Smooth muscle cell (in vitro differentiated cells): Measurements from ENCODE around the gene TFF2. TPM values are rescaled to one million over a fixed set of nuclear protein-coding genes. Genes with fewer than 3 reads are reported as not detected.

Experiments used
- DNase-seq: peaks from one replicate; lab custom pipeline; 2025; ENCODE audit not compliant: unreplicated experiment; lab: John Stamatoyannopoulos, UW
- H2AFZ ChIP-seq: fragments of 200-600 bp; sonication (generic); 2 replicates; pipeline ENCODE4 v1.6.0; 2016; ENCODE audit warnings: antibody characterized with exemption, low read depth, mild to moderate bottlenecking
- H3F3A ChIP-seq: fragments of 200-600 bp; sonication (generic); 2 replicates; pipeline ENCODE4 v1.6.0; 2017; ENCODE audit warnings: antibody characterized with exemption, low read depth
- H3K27ac ChIP-seq: fragments of 200-600 bp; sonication (generic); 2 replicates; pipeline ENCODE4 v1.5.1; 2016; ENCODE audit warnings: low read depth, mild to moderate bottlenecking
- H3K27me3 ChIP-seq: fragments of 200-600 bp; sonication (generic); 2 replicates; pipeline ENCODE4 v1.6.1; 2016; ENCODE audit warnings: low read depth, mild to moderate bottlenecking
- H3K36me3 ChIP-seq: fragments of 200-600 bp; sonication (generic); 2 replicates; pipeline ENCODE4 v1.5.1; 2016; ENCODE audit warnings: low read depth
- H3K4me1 ChIP-seq: fragments of 200-600 bp; sonication (generic); 2 replicates; pipeline ENCODE4 v1.5.1; 2016; ENCODE audit warnings: low read depth
- H3K4me2 ChIP-seq: fragments of 200-600 bp; sonication (generic); 2 replicates; pipeline ENCODE4 v1.6.0; 2016; ENCODE audit warnings: mild to moderate bottlenecking
- H3K4me3 ChIP-seq: fragments of 200-600 bp; sonication (generic); 2 replicates; pipeline ENCODE4 v1.5.1; 2016; ENCODE audit warnings: mild to moderate bottlenecking
- H3K79me2 ChIP-seq: fragments of 200-600 bp; sonication (generic); 2 replicates; pipeline ENCODE4 v1.6.0; 2016; ENCODE audit warnings: low read depth, mild to moderate bottlenecking
- H3K9ac ChIP-seq: fragments of 200-600 bp; sonication (generic); 2 replicates; pipeline ENCODE4 v1.6.0; 2016; ENCODE audit warnings: low read depth
- H3K9me3 ChIP-seq: fragments of 200-600 bp; sonication (generic); replicated peaks from 2 replicates; pipeline ENCODE4 v1.5.1; 2016; ENCODE audit warnings: low read depth
- H4K20me1 ChIP-seq: fragments of 200-600 bp; sonication (generic); 2 replicates; pipeline ENCODE4 v1.6.0; 2016; ENCODE audit warnings: low read depth
- WGBS: methylation state at CpG from one replicate; pipeline ENCODE4 v1.1.7; 2016; ENCODE audit warnings: low lambda C conversion rate; 5-methylcytosine and 5-hydroxymethylcytosine counted together
- polyA plus RNA-seq: library from polyadenylated mRNA; unstranded; fragments of >200 nt; fragmentation: Nextera tagmentation; extraction: Ambion mirVana; gene quantifications from 2 replicates; pipeline ENCODE4 v1.2.1, GENCODE V29; 2016
- total RNA-seq: library from RNA; depleted of rRNA; stranded (reverse); fragments of >200 nt; gene quantifications from 2 replicates; pipeline ENCODE4 v1.2.3, GENCODE V29; 2014
- TF ChIP-seq, protein P1 (sequence below): fragments of 200-600 bp; sonication (generic); IDR thresholded peaks from 2 replicates; pipeline ENCODE4 v1.5.1; 2017; ENCODE audit warnings: borderline replicate concordance, mild to moderate bottlenecking, antibody characterized with exemption; ENCODE audit not compliant: insufficient read depth, poor library complexity, severe bottlenecking

TFF2 gene
- total and polyA plus RNA-seq, 2 experiments from 2014 or later: not detected

DNA sequence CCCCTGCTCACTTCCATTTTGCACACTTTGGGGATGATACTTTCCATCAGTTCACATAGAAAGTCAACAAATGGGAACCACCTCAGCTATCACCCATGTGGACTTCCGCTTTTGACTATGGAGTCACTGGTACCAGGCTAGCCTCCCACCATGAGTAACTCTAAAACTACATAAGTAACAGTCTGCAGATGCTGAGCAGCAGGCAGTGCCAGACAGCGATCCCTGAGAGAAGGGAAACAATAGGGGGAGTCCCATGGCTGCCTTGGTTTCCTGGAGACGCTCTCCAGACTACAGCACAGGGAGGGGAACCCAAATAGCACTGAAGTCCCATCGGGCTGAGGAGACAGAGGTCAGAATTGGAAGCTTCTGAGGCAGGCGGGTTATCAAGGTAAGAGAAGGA, 2.8 kb upstream of the TFF2 start:
- peaks cover 4% of the 10 kb centered on the region for H3K9me3 ChIP-seq
- no peaks in the 10 kb centered on the region for H3K36me3 ChIP-seq
- no peak overlapping the region for H3K27ac ChIP-seq
- no peak overlapping the region for H3K4me3 ChIP-seq
- no peak overlapping the region for H3K9ac ChIP-seq
- H2AFZ ChIP-seq: no peak overlapping the region
- H3K4me2 ChIP-seq: no peak overlapping the region
- WGBS: 92% methylated on average over 5 of the region's 5 CpGs
- no peaks in the 10 kb centered on the region for H3F3A ChIP-seq
- TF ChIP-seq, protein P1, sequence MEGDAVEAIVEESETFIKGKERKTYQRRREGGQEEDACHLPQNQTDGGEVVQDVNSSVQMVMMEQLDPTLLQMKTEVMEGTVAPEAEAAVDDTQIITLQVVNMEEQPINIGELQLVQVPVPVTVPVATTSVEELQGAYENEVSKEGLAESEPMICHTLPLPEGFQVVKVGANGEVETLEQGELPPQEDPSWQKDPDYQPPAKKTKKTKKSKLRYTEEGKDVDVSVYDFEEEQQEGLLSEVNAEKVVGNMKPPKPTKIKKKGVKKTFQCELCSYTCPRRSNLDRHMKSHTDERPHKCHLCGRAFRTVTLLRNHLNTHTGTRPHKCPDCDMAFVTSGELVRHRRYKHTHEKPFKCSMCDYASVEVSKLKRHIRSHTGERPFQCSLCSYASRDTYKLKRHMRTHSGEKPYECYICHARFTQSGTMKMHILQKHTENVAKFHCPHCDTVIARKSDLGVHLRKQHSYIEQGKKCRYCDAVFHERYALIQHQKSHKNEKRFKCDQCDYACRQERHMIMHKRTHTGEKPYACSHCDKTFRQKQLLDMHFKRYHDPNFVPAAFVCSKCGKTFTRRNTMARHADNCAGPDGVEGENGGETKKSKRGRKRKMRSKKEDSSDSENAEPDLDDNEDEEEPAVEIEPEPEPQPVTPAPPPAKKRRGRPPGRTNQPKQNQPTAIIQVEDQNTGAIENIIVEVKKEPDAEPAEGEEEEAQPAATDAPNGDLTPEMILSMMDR: no peak
- no peaks in the 10 kb centered on the region for H3K79me2 ChIP-seq
- no peaks in the 10 kb centered on the region for H3K4me1 ChIP-seq
- no peaks in the 10 kb centered on the region for H3K27me3 ChIP-seq
- DNase-seq: no peak
- H4K20me1 ChIP-seq: no peaks in the 10 kb centered on the region

DNA sequence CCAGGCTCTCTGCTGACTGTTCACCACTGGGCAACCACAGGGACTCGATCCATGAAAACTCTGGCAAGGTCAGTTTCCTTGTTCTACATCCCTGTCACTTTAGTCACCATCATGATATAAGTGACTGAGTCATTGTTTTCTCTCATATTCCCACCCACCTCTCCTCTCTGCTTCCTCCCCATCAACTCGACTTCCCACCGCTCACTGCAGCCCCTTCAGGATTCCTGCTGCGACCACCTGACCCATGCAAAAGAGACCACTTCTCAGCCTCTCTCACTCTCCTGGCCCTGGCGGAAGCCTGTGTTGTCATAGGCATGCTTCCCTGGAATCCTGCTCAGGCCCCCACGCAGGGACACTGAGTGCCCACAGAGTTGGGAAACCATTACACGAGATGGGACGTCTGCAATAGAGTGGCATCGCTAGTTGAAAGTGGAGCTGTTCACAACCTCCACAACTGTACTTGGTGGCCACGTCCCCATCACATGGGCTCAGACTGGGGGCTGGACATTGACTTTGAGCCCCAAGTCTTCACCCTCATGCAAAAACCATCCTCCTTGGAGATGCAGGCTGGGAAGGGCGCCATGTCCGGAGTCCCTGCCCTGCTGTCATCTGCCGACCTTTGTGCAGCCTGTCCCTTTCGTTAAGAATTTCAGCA, 1.8 kb upstream of the TFF2 start:
- no peaks in the 10 kb centered on the region for H3K27me3 ChIP-seq
- TF ChIP-seq, protein P1: no peak
- H3K4me2 ChIP-seq: no peak overlapping the region
- WGBS: 90% methylated on average over 14 of the region's 14 CpGs
- no peak overlapping the region for H3K9ac ChIP-seq
- no peak overlapping the region for H3K27ac ChIP-seq
- H3K36me3 ChIP-seq: no peaks in the 10 kb centered on the region
- H2AFZ ChIP-seq: no peak overlapping the region
- no peak for DNase-seq
- no peaks in the 10 kb centered on the region for H4K20me1 ChIP-seq
- H3K4me3 ChIP-seq: no peak overlapping the region
- H3K79me2 ChIP-seq: no peaks in the 10 kb centered on the region
- peaks cover 4% of the 10 kb centered on the region for H3K9me3 ChIP-seq
- H3K4me1 ChIP-seq: no peaks in the 10 kb centered on the region
- no peaks in the 10 kb centered on the region for H3F3A ChIP-seq

DNA sequence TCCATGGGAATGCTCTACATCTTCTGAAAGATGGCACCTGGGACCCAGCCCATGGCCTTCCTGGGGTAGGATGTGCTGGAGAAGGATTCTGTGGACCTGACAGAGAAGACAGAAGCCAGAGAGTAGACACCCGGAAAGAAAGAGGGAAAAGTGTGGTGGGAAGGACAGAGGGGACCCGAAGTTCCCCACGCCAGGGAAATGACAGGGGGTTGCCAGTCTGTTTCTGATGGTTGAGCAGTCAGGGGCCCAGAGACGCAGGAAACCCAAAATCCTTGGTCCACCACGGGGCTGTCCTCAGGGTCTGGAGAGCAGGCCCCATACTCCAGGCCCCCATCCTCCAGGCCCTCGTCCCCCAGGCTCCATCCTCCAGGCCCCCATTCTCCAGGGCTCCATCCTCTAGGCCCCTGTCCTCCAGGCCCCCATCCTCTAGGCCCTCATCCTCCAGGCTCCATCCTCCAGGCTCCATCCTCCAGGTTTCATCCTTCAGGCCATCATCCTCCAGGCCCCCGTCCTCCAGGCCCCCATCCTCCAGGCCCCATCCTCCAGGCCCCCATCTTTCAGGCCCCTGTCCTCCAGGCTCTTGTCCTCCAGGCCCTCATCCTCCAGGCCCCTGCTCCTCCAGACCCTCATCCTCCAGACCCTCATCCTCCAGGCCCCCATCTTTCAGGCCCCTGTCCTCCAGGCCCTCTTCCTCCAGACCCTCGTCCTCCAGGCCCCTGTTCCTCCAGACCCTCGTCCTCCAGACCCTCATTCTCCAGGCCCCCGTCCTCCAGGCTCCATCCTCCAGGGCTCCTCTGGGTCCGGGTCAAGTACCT, 1.0 kb upstream of the TFF2 start:
- no peak for DNase-seq
- Histone ChIP-seq H3K9me3 (peaks cover 4% of the 10 kb centered on the region), H4K20me1 (no peaks in the 10 kb centered on the region), H3K4me3 (no peak overlapping the region), H3K4me1 (no peaks in the 10 kb centered on the region), H3K27me3 (no peaks in the 10 kb centered on the region), H3K4me2 (no peak overlapping the region), H3K79me2 (no peaks in the 10 kb centered on the region), H3F3A (no peaks in the 10 kb centered on the region), H3K36me3 (no peaks in the 10 kb centered on the region), H3K27ac (no peak overlapping the region), H2AFZ (no peak overlapping the region), H3K9ac (no peak overlapping the region)
- 77% methylated on average over 9 of the region's 11 CpGs for WGBS
- TF ChIP-seq, protein P1: no peak
